A673 (cell line): Measurements from ENCODE around the gene WDSUB1. TPM values are rescaled to one million over a fixed set of nuclear protein-coding genes. Genes with fewer than 3 reads are reported as not detected.

Experiments used
- BruUV-seq: library from RNA; stranded (reverse); fragments of 400-500 nt; replicated peaks from 2 replicates; lab custom pipeline; 2021; lab: Mats Ljungman, UMichigan
- CTCF ChIA-PET: fragments of 300-600 bp; sonication (Branson Sonifier 250); formaldehyde crosslinking; loops from one replicate; lab custom pipeline; 2022; ENCODE audit warnings: antibody characterized with exemption; lab: Charles Lee
- POLR2A ChIA-PET: fragments of 300-600 bp; sonication (Branson Sonifier 250); formaldehyde crosslinking; loops from one replicate; lab custom pipeline; 2022; ENCODE audit warnings: antibody characterized with exemption; ENCODE audit not compliant: low non-redundant PET; lab: Charles Lee
- DNase-seq: peaks from one replicate; pipeline ENCODE4 v3.0.0-alpha.2; 2015; ENCODE audit warnings: low spot score
- H3K27ac ChIP-seq: fragments of 200-600 bp; sonication (generic); 2 replicates; pipeline ENCODE4 v1.5.1; 2016; ENCODE audit warnings: mixed run types, low read depth, mild to moderate bottlenecking, mixed read lengths, antibody characterized with exemption, low read length; ENCODE audit not compliant: poor library complexity, severe bottlenecking
- H3K27me3 ChIP-seq: fragments of 200-600 bp; sonication (generic); replicated peaks from 2 replicates; pipeline ENCODE4 v1.6.1; 2017; ENCODE audit warnings: mixed run types, low read depth, mild to moderate bottlenecking, mixed read lengths, antibody characterized with exemption, low read length; ENCODE audit not compliant: insufficient read depth, poor library complexity
- H3K36me3 ChIP-seq: fragments of 200-600 bp; sonication (generic); 2 replicates; pipeline ENCODE4 v1.6.1; 2016; ENCODE audit warnings: mixed run types, mild to moderate bottlenecking, mixed read lengths, antibody characterized with exemption, low read length; ENCODE audit not compliant: insufficient read depth, poor library complexity, severe bottlenecking
- H3K4me1 ChIP-seq: fragments of 200-600 bp; sonication (generic); 2 replicates; pipeline ENCODE4 v1.6.1; 2017; ENCODE audit warnings: mixed run types, mild to moderate bottlenecking, mixed read lengths, antibody characterized with exemption, low read length; ENCODE audit not compliant: insufficient read depth, poor library complexity, severe bottlenecking
- H3K4me3 ChIP-seq: fragments of 200-600 bp; sonication (generic); 2 replicates; pipeline ENCODE4 v1.5.1; 2016; ENCODE audit warnings: low read depth, mixed run types, mild to moderate bottlenecking, mixed read lengths, low read length; ENCODE audit not compliant: poor library complexity, severe bottlenecking
- H3K9me3 ChIP-seq: fragments of 200-600 bp; sonication (generic); 2 replicates; pipeline ENCODE4 v1.6.1; 2016; ENCODE audit warnings: mixed run types, low read depth, mild to moderate bottlenecking, mixed read lengths, antibody characterized with exemption, low read length; ENCODE audit not compliant: poor library complexity, severe bottlenecking
- CTCF ChIP-seq: fragments of 300-800, 200-600 bp; sonication (generic); conservative IDR thresholded peaks from 2 replicates; pipeline ENCODE4 v1.5.1; 2017; ENCODE audit warnings: low read depth, mild to moderate bottlenecking, antibody characterized with exemption, low read length, moderate library complexity, mixed read lengths
- EZH2 ChIP-seq: fragments of 200-600 bp; sonication (generic); IDR thresholded peaks from 2 replicates; pipeline ENCODE4 v1.6.1; 2017; ENCODE audit warnings: borderline replicate concordance, low read depth, mild to moderate bottlenecking, mixed read lengths, antibody characterized with exemption, low read length; ENCODE audit not compliant: poor library complexity, severe bottlenecking
- intact Hi-C: fragments of 100-400 bp; cut with micrococcal nuclease; formaldehyde crosslinking; loops from one replicate; pipeline ENCODE4 v1.10.0; 2022; ENCODE audit not compliant: unreplicated experiment
- total RNA-seq: library from RNA; stranded (reverse); gene quantifications from 2 replicates; pipeline ENCODE4 v1.2.3, GENCODE V29; 2021

The WDSUB1 gene
- total RNA-seq, 1 experiment from 2014 or later: 11.9 TPM

GRCh38 chr2:159286709-159287441, 372 bp upstream of the WDSUB1 start:
- Histone ChIP-seq H3K4me3 (peak overlapping the region; percentile 98), H3K4me1 (peaks cover 22% of the 10 kb centered on the region), H3K9me3 (no peaks in the 10 kb centered on the region), H3K36me3 (no peaks in the 10 kb centered on the region), H3K27me3 (no peaks in the 10 kb centered on the region), H3K27ac (peak overlapping the region; percentile 69)
- DNase-seq: peak; percentile 97
- BruUV-seq: TSS peak; percentile 86
- intact Hi-C loops: loop anchor here (10.0 kb wide), 1 partner anchor 328 kb away; the partner anchor contains the start of gene BAZ2B
- CTCF ChIA-PET: no interaction called here
- POLR2A ChIA-PET: no interaction called here
- TF ChIP-seq CTCF (no peak), EZH2 (no peak)

DNA sequence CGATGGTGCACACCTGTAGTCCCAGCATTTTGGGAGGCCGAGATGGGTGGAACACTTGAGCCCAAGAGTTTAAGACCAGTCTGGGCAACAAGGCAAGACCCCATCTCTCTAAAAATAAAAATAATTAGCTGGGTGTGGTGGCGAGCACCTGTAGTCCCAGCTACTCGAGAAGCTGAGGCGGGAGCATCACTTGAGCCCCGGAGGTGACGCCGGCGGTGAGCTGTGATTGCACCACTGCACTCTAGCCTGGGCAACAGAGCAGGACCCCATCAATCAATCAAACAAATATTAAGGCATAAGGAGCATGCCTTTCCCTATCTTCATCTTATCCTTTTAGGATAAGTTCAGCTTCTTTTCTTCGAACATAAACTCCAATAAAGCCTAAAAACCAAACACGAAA, 1.1 kb downstream of the WDSUB1 start:
- H3K36me3 ChIP-seq: no peaks in the 10 kb centered on the region
- H3K27ac ChIP-seq: no peak overlapping the region
- H3K9me3 ChIP-seq: no peaks in the 10 kb centered on the region
- no TSS peak for BruUV-seq
- H3K4me3 ChIP-seq: peak overlapping the region; percentile 98
- TF ChIP-seq EZH2 (no peak), CTCF (no peak)
- ChIA-PET CTCF (no interaction called here), POLR2A (no interaction called here)
- intact Hi-C loops: loop anchor here (10.0 kb wide), 1 partner anchor 329 kb away; the partner anchor contains the start of gene BAZ2B
- peaks cover 11% of the 10 kb centered on the region for H3K4me1 ChIP-seq
- DNase-seq: no peak
- H3K27me3 ChIP-seq: no peaks in the 10 kb centered on the region

DNA sequence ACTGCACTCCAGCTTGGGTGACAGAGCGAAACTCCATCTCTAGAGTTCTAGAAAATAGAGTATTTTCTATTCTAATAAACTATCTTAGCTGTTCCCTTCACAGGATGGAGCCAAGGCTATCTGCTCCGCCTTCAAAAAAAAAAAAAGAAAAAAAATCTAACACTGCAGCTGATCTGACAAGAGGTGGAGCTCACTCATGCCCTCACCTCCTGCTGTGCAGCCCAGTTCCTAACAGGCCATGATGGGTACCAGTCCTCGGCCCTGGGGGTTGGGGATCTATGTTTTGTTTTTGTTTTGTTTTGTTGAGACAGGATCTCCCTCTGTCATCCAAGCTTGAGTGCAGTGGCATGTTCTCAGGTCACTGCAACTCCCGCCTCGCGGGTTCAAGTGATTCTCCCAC, 3.0 kb downstream of the WDSUB1 start:
- H3K4me1 ChIP-seq: peaks cover 7% of the 10 kb centered on the region
- H3K4me3 ChIP-seq: no peak overlapping the region
- H3K36me3 ChIP-seq: peaks cover 8% of the 10 kb centered on the region
- intact Hi-C loops: loop anchor here (10.0 kb wide), 1 partner anchor 331 kb away; the partner anchor contains the start of gene BAZ2B
- CTCF ChIA-PET: no interaction called here
- H3K9me3 ChIP-seq: no peaks in the 10 kb centered on the region
- no peak for DNase-seq
- TF ChIP-seq EZH2 (no peak), CTCF (no peak)
- POLR2A ChIA-PET: interaction anchor here (0.6 kb wide), 1 partner anchor 322 kb away, joined by 3 read pairs; no protein-coding TSS in a partner anchor
- BruUV-seq: no TSS peak
- no peaks in the 10 kb centered on the region for H3K27me3 ChIP-seq
- no peak overlapping the region for H3K27ac ChIP-seq
